GM18873 (cell line): ENCODE data around the gene JAZF1.

Experiments used
- ATAC-seq: cut with Tn5 transposase; IDR thresholded peaks from one replicate; pipeline ENCODE4 v1.9.1; 2021; ENCODE audit warnings: mild to moderate bottlenecking, moderate library complexity, moderate number of reproducible peaks; ENCODE audit not compliant: unreplicated experiment, low FRiP score

Gene JAZF1

DNA sequence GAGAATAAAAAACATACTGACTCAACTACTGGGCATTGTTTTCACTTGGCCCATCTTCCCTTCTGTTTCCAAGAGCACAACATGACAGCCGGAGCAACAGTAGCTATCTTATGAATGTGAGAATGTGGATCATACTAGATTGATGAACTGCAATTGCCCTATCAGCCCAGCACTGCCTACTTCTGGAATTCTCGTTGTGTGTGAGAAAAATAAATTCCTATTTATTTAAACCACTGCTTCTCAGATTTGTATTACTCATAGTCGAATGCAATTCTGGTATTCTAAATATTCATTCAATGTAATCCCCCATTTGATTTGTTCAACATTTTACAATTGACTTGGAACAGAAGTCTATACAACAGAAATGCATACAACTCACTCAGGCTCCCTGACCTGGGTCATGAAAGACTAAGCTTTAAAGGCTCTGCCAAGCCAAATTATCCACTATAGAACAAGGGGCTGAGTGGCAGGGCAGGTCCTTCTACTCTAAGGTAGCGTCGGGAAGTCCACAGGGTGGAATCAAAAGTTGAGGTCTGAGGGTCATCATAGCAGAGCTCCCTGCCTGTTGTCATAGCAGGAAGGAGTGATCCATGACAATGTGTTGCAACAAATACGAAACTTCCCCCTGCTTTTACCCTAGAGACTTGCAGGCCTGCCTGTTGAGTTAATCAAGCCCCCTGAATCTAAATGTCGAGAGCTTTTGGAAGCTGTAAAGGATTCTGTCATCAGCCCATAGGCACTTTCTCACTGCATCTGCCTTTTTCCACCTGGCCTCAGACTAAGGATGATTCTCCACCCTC, 12.4 kb upstream of the JAZF1 start:
- ATAC-seq: no peak

DNA sequence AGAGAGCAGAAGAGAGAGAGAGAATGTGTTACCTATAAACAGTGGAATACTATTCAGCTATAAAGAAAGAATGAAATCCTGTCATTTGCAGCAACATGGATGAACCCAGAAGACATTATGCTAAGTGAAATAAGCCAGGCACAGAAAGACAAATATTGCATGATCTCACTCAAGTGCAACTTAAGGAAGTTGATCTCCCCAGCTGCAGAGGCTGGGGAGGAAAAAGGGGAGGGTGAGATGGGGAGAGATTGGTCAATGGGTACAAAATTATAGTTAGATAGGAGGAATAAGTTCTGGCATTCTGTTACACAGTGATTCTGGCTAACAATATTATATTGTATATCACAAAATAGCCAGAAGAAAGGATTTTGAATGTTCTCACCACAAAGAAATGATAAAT, 11.2 kb upstream of the JAZF1 start:
- no peak for ATAC-seq

DNA sequence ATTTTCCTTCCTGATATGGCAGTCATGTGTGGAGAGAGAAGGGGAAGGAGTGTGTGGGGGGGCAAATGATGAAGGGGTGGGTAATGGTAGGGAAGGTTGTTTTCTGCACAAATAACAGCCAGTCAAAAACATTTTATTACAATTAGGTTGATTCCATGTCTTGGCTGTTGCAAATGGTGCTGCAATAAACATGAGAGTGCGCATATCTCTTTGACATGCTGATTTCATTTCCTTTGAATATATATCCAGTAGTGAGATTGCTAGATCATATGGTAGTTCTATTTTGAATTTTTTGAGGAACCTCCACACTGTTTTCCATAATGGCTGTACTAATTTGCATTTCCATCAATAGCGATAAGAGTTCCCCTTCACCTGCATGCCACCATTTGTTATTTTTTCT, 10.6 kb upstream of the JAZF1 start:
- no peak for ATAC-seq

DNA sequence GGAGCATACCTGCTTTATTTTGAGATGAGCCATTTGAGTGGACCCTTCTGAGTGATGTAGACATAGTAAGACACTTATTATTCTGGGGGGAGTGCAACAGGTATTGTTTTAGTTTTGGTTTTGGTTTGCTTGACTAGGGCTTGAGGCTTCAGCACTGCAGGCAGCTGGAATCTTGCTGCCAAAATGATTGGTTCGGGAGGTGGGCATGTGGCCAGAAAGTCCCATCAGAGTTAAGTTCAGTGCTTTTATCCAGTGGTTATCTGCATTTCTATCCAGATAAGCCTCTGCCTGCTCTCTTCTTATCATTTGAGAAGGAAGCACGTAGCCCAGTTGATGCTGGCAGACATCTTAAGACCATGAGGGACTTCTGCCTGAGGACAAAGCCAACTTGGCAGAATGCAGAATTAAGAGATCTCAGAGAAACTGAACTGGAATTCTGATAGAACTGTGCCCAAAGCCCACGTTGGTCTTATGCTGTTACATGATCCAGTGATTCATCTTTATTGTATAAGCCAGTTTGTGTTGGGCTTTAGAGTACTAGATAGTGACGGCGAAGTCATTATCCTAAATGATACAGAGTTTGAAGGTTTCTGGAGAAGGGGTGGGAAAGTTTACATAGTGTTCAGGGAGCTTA, 9.6 kb upstream of the JAZF1 start:
- ATAC-seq: no peak

DNA sequence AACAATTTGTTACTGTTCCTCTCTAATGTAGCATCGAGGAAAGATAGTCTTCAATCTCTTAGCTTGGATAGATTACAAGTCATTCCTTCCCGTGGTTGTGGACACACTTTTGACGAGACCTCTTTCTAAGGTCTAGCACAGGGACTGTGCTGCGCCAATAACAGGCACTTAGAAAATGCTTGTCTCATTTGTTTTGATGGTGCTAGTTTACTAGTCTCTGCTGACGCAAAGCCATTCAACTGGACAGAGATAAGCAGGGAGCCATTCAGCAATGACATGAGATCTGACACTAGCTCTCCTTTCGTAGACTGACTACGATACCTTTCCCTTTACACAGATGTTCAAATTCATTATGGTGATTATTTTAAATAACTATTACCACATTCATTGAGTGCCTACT, 6.4 kb upstream of the JAZF1 start:
- ATAC-seq: no peak

DNA sequence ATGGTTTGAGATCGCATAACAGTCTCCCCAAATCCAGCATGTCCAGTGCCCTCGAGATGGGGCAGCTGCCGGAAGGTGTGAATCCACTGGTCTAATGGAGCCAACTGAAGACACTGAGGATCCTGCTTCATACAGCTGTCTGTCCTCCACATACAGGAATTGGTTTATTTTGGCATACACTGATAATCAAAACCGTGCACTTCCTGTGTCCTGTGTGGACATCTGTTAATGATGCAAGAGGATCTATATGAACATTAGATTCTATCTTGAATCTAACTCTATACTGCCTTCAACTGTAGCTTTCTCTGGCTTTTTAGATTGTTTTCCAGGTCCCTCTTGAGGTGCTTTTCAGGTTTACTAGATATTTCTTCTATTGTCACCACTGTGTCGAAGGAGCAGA, 3.0 kb upstream of the JAZF1 start:
- no peak for ATAC-seq

DNA sequence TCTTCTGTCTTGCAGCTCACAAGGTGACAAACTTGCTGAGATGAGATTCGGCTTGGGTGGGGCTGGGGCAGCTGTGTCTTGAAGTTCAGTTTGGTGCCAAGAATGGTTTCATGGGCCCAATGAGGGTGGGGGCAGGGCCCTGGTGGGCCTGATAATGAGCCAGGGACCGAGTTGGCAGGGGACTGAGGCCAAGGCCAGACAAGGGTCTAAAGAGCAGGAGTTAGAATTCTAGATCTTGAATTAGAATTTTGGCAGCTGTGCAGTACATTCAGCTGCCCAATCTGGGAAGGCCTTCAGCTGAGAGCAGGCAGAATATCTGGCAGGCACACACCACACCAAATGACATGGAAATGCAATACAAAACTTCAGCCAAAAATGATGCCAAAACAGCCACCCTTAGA, 1.5 kb upstream of the JAZF1 start:
- ATAC-seq: no peak

DNA sequence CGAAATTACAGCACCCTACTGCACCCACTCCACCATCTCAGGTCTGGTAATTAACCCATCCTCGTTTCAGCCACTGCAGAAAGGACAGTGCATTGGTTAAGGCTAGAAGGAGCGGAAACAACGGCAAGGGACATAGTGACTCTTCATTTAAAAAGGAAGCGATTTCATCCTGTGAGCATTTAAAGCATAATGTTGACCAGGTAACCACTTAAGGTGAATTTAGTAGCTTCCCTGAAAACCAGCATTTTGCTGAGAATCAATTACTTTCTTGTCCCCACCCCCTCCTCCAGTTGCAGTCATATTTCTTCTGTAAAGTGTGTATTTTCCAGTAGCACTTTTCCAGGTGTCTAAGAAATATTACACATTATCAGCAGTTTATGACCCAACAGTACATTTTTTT, 821 bp upstream of the JAZF1 start:
- ATAC-seq: no peak

DNA sequence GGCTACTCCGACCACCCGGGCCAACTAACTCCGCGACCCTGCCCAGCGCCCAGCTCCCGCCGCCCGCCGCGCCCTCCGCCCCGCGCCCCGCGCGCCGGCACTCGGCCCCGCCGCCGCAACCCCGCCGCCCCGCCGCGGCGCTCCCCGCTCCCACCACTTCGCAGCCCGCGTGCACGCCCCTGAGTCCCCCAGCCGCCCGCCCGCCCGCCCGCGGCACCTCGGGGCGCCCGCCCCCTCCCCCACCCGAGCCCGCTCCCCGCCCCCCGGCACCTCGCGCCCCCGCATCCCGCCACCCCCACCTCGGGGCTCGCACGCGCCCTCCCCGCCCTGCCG, 598 bp downstream of the JAZF1 start:
- ATAC-seq: no peak

DNA sequence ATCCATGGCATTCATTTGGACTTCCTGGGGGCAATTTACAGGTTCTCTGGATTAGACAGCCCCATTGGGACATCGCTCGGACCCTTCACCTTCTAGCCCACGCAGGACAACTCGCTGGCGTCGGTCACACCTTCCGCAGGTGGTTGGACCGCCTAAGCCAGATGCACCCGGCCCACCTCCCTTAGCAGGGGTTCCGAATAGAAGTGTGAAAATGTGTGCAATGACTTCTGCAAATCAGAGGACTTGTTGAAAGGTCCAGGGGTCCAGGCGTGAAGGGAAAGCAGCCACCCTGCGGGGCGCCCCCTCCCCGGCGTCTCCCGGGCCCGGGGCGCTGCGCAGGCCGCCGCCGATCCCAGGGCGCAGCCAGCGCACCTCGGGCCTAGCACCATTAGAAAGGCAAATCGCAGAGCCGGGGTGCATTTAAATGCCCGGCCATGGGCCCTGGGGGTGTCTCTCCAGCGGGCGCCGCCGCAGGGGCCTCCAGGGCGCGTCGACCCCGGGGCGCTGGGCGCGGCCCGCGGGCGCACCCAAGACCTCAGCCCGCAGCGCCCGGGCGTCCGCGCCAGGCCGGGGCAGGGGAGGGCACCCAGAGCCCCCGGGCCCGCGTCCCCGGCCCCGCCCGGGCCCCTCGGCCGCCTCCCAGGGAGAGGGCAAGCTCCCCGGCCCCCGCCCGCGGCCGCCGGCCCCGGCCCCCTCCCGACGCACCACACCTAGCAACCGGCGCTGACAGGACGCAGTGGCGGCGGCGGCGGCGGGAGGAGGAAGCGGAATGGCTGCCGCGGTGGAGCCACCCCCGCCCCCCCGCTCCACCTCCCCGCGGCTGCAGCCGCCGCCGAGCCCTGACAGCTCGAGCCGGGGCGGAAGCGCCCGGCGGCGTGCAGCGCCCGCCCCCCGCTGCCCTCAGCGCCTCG, 1.2 kb downstream of the JAZF1 start:
- ATAC-seq: no peak

DNA sequence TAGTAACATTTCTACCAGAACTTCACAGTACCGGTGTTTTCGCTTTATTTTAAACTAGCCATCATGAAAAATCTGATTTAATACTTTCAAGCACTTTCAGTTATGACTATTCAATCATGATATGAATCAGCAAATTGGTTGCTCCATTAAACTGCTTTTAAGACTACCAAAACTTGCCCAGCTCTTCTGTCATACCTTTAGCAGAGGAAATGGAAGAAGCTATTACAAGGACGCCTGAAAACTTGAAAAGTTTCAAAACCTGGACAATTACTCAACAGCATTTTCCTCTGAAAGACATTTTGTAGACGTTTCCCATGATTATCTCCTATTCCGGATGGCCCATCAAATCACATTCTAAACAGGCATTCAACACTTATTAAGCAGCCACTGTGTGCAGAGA, 2.0 kb downstream of the JAZF1 start:
- no peak for ATAC-seq

DNA sequence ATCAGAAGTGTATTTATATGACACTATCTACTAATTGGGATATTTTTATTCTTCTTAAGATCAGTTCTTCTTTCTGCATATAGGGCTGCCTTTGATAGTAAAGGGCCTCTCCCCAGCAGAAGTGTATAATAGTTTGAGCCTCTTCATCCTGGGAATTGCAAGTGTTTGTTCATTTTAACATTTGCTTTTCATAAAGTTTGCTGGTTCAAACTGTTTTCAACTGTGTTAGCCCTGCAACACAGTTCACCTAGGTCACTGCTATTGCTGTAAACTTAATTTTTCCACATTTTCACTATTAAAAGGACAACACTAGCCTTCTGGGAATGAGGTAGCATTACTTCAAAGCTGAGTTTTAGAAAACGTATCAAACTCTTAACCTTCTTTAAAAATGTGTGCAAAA, 2.8 kb downstream of the JAZF1 start:
- no peak for ATAC-seq

DNA sequence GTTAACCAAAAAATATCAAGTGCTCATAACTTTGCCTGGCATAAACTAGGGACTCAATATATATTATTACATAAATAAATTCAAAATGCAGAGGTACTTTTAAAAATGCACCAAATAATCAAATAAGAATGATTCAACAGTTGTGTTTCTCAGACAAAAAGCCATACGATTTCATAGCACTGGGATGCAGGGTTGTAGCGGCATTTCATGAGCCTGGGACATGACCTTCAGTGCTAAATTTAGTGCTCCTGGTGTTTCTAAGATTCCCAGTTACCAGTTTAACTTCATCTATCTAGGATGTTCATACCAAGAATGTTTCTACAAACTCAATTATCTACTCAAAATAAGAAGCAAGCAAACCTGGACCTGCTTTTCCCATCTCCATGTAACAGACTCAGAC, 4.0 kb downstream of the JAZF1 start:
- no peak for ATAC-seq

DNA sequence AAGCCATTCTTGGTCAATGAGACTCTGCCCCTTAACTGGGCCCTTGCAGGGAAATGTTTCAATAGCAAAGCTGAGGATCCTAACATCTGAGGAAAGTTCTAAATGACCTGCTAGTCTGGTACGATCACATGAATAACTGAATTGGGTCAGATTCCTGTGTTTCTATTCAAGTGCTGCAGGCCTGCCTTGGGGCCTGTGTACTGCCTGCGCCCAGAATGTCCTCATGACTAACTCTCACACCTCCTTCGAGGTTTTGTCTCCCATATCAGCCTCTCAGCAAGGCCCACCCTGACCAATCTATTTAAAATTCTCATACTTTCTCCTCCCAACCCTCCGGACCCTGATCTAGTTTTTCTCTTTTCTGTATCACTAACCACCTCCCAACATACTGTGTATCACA, 4.4 kb downstream of the JAZF1 start:
- no peak for ATAC-seq

DNA sequence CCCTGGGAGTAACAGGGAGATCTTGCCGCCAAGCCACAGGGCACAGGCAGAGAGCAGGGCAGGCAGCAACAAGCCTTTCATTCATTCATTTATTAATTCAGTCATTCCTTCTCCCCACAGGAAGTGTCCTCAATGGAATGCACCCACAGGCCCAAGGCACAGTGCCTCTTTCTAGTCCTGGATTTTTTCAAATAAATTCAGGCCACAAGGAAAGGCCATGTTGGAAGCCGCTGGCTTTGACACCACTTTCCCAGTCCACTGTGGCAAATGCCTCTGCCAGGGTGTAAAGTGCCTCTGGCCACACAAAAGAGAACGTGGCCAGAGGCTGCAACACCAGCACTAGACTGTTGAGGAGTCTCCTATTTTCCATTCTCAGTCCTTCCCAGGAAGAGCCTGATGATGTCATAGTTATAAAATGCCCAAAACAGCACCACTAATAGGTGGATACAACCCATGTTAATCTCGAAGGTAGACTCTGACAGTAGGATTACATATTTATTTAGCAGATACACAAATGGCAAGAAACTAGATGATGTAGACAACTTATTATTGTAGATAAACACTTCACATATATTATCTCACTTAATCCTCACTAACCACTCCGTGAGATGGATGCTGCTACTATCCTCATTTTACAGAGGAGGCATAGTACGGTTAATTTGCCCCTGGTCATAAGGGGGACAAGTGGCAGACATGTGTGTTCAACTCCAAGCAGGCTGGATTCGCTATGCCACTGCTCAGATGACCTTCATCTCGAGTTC, 5.5 kb downstream of the JAZF1 start:
- ATAC-seq: no peak

DNA sequence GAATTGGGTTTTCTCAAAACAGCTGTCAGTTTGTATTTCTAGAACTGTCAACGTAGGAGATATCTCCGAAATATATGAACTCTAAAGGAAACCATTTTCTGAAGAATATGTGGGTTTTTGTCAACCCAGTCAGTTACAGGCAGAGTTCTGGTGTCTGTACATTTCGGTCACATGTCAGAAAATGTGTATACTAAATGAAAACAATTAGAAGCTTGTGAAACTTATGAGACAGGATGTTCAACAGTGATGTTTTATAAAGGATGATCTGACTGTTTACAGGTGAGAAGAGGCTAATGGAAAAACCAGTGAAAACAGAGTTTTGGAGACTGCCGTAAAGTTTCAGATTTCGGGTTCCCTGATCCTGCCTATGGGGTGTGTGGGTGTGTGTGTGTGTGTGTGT, 6.2 kb downstream of the JAZF1 start:
- no peak for ATAC-seq

DNA sequence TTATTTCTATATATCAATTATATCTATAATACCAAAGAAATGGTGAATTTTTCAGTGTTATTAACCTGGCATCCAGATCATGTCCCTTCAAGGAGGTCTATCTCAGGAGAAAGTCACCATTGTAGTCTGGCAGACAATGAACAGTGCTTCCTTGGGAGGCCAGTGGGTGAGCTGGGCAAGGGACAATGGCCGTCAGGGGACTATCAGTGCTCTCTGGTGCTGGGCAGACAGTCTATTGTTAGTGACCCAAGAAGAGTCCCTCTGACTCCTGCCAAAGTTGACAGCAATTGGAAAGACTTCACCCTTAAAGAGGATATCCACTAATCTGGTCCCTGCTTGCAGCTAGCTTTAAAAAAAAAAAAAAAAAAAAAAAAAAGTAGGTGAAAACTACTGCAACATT, 7.1 kb downstream of the JAZF1 start:
- ATAC-seq: no peak

DNA sequence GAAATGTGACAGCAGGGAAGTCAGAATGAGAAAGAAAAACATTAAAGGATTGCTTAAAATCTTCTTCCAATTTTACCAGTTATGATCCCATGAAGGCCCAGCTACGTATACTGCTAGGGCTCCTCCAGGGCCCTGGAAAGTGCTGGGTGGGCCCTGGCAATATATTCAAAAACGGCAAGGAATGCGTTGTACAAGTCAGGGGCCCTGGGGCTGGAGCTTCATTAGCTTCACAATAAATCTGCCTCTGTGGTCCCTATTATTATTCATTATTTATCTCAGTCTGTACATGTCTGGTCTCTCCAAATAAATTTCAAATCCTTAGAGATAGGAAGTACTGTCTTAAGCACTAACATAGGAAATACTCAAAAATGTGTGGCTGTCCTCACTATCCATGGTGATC, 7.6 kb downstream of the JAZF1 start:
- ATAC-seq: no peak

DNA sequence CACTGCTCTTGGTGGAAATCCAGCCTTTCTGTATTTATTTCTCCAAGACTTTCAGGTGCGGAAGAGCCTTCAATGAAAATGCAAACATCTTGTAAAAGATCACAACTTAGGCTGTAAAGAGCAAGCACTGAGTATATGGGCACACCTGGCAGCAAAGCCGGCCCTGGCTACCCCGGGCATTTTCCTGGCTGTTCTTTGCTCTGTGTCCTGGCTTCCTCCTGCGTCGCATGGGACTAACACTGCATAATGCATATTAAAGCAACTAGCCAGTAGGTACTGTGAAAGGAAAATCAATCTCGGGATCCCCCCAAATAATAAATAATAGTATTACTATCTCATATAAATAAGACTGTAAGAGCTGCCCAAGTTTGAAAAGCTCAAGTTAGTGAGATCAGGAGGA, 9.9 kb downstream of the JAZF1 start:
- no peak for ATAC-seq

DNA sequence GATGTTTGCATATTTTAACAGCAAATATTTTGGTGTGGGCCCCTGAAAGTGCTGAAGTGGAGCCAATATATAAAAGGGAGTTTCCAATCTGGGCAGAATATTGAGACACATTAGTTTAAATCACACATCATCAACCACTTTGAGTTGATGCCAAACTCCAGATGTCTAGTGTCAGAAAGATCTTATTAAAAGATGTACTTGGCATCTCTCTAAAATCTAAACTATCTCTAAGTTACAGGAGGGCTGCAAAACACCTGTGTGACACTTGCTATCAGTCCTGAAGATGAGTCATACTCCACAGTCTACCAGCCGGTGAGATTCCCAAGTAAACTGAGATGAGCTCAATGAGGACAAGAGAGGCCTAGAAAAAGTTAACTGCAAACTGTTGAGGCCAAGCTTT, 11.4 kb downstream of the JAZF1 start:
- no peak for ATAC-seq
